Posterior vena cava (tissue), 2 donors: ENCODE measurements around the gene CPED1. TPM values are rescaled to one million over a fixed set of nuclear protein-coding genes. Genes with fewer than 3 reads are reported as not detected.
"Not testable (repeated sequence)": the region's sequence is repeated elsewhere in the genome, so short reads cannot be mapped to it uniquely, and the experiment has no call there.

Experiments used
- DNase-seq: peaks from one replicate; pipeline ENCODE4 v3.0.0-alpha.2; 2020; ENCODE audit warnings: low spot score
- intact Hi-C, 2 donors: fragments of 100-400 bp; cut with DNase I; formaldehyde crosslinking; loops; one replicate each; pipeline versions ENCODE4 v1.14.1 to v1.14.2; 2022 to 2023
- total RNA-seq, 2 donors: library from RNA; stranded (reverse); fragmentation: NEBNext Ultra II Directional; extraction: Animal tissue kit (Norgen Biotek cat#: 25700); gene quantifications; one replicate each; pipeline ENCODE4 v1.2.1, GENCODE V29; 2021
- donor health status: DM: yes; HTN: yes; CAD: no.
- donor health status: DM: yes; HTN: yes; CAD: no.

CPED1 gene
- total RNA-seq, 2 donors from 2014 or later = 99.6 to 120 TPM

DNA sequence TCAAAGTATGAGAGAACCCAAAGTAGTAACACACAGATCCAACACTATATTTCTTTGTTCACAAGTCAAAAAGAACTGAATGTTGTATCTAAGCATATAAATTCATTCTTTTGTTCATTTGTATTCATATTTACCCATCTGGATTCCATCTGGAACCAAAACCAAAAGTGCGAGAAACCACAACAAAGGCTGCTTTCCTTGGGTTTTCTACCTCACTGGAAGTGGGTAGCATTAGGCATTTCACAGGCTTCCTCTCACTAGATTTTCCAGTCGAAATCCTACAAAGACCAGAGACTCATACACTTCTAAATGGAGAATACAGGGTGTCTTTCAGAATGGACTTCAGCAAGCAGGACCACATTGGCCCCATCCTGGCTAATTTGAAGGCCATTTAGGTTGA, 230.5 kb downstream of the CPED1 start:
- intact Hi-C loops = no loop called here
- no peak for DNase-seq

- DNase-seq, intact Hi-C loops: not testable (repeated sequence)
Measured at GRCh38 chr7:121221108-121221507, 232.6 kb downstream of the CPED1 start.

DNA sequence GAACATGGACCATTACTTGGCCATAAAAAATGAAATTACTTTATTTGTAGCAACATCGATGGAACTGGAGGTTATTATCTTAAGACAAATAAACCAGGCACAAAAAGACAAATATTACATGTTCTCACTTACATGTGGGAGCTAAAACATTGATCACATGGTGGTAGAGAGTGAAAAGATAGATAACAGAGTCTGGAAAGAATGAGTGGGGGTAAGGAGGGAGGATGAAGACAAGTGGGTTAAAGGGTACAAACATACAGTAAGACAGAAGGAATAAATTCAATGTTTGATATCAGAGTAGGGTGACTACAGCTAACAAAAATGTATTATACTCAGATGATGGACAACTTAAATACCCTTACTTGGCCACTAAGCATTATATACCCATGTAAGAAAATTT, 240.3 kb downstream of the CPED1 start:
- no peak for DNase-seq
- intact Hi-C loops = no loop called here

DNA sequence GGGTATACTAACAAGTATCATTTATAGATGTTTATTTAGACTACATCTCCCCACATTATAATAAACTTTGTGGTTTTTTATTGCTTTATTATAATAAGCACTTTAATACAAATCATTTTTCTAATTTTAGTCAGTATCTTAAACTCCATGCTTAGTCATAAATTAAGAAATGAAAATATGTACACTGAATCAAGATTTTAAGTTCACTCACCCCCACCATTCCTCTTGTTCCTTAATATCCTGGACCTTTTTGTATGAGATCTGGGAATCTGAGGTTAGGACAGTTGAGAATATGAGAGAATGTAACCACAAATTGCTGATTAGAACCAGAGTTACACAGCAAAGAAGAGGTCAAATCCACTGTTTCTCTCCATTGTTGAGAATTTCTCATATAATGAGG, 246.7 kb downstream of the CPED1 start:
- DNase-seq = no peak
- intact Hi-C loops = no loop called here

GRCh38 chr7:121237601-121238000, 249.1 kb downstream of the CPED1 start:
- intact Hi-C loops = no loop called here
- DNase-seq = no peak

DNA sequence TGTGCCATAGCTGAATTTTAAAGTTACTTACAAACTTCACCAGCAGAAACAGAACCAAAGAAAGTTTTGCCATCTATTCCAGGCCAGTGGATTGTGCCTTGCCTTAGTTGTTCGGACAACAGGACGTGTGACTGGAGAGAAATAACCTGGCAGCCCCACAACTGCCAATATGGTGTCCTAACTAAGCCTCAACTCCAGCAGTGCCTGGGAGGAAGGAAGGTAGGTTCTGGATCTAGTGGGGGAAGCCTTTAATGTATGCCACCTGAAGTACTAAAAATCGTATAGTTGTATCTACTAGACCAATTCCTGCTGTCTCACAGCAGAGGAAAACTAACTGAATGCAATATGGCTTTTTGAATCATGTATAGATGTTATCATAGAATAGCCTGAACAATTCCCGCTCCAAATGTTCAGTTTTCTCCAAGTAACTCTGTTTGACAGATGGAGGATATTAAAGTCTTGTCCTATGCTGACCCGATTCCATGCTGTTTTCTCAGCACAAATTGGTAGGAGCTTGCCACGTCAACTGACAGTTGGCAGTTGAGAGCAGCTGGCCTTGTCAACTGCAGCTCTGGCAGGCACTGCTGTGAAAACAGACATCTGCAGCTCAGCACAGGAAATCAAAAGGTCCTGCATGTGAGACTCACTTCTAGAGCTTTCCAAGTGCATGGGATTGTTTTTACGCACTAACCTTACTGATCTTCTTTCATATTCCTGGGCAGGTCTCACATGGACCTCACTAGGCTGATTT, 255.8 kb downstream of the CPED1 start:
- intact Hi-C loops = no loop called here
- no peak for DNase-seq

DNA sequence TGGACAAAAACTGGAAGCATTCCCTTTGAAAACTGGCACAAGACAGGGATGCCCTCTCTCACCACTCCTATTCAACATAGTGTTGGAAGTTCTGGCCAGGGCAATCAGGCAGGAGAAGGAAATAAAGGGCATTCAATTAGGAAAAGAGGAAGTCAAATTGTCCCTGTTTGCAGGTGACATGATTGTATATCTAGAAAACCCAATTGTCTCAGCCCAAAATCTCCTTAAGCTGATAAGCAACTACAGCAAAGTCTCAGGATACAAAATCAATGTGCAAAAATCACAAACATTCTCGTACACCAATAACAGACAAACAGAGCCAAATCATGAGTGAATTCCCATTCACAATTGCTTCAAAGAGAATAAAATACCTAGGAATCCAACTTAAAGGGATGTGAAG, 262.9 kb downstream of the CPED1 start:
- intact Hi-C loops, DNase-seq: not testable (repeated sequence)

DNA sequence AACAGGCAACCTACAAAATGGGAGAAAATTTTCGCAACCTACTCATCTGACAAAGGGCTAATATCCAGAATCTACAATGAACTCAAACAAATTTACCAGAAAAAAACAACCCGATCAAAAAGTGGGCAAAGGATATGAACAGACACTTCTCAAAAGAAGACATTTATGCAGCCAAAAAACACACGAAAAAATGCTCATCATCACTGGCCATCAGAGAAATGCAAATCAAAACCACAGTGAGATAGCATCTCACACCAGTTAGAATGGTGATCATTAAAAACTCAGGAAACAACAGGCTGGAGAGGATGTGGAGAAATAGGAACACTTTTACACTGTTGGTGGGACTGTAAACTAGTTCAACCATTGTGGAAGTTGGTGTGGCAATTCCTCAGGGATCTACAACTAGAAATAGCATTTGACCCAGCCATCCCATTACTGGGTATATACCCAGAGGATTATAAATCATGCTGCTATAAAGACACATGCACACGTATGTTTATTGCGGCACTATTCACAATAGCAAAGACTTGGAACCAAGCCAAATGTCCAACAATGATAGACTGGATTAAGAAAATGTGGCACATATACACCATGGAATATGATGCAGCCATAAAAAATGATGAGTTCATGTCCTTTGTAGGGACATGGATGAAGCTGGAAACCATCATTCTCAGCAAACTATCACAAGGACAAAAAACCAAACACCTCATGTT, 264.2 kb downstream of the CPED1 start:
- DNase-seq, intact Hi-C loops: not testable (repeated sequence)

DNA sequence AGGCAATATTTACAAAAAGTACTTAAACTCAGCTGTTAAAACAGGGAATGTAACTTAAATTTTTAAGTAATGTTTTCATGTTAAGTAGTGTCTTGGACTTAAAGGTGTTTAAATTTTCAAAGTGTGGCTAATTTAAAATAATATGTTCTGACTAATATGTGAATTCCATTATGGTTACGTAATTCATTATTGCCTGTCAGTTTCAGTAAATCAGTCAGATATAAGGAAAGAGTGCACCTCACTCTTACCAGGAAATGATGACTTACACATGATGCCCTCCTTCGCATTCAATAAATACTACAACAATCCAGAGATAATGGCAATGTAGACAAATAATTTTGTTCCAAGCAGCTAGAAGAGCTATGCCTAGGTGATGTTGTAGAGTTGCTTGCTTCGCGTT, 271.3 kb downstream of the CPED1 start:
- intact Hi-C loops = no loop called here
- no peak for DNase-seq

GRCh38 chr7:121261207-121261884, 272.8 kb downstream of the CPED1 start:
- intact Hi-C loops = no loop called here
- no peak for DNase-seq

DNA sequence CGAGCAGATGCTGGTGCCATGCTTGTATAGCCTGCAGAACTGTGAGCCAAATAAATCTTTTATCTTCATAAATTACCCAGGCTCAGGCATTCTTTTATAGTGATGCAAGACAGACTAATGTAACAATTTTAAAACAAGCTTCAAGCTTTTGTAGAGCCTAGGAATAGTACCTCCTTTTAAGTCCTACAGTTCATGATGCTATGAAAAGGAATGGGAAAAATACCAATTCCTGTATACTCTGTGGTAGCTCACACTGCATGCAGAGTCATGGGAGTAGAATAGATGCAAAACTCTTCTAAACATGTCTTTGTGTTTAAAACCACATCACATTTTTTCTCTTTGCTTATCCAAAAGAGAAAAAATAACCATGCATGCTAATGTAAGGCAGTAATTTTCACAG, 273.7 kb downstream of the CPED1 start:
- no peak for DNase-seq
- intact Hi-C loops = no loop called here

DNA sequence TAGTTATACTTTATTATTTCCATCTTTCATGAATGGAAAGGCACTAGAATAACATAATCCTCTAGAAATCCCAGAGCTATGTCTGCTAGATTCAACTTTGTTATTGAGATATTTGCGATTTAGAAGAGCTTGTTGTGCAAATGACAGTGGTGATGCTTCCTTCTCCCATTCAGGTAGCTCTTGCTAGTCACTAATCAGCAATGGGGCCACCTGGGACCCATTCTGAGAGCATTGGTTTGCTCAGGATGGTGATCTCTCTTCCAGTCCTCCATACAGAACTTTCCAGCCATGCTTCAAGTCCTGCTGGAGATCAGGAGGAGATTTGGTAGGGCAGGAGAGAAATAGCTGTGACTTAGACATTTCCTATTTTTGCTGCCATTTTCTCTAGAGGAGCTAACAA, 274.5 kb downstream of the CPED1 start:
- no peak for DNase-seq
- intact Hi-C loops = no loop called here

DNA sequence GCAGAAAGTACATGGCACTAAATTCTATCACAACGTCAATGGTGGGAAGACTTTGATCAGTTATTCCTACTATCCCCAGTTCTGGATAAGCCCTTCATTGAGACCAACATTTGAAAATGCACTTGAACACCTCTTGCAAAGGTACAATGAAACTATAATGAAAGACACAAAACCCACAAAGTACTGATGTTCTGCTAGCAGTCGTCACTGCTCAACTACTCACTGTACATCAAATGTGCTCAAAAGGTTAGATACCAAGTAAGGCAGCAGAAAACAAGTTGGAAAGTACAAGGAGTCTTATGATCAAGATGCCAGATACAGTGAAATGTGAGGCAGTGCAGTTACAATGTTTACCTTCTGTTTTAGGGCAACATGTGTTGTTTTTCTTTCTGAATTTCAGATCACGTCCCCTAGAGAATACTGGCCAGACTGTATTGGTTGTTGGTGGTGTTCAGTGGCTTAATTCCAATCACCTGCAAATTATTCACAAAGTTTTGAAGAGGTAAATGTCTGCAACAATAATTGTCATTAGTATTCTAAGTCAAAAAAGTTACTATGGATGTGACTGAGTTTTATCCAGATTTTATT, 277.9 kb downstream of the CPED1 start:
- intact Hi-C loops = no loop called here
- no peak for DNase-seq

GRCh38 chr7:121267612-121268011, 279.1 kb downstream of the CPED1 start:
- DNase-seq = no peak
- intact Hi-C loops = no loop called here

- no peak for DNase-seq
- intact Hi-C loops = no loop called here
Measured at GRCh38 chr7:121269798-121270197, 281.3 kb downstream of the CPED1 start.

DNA sequence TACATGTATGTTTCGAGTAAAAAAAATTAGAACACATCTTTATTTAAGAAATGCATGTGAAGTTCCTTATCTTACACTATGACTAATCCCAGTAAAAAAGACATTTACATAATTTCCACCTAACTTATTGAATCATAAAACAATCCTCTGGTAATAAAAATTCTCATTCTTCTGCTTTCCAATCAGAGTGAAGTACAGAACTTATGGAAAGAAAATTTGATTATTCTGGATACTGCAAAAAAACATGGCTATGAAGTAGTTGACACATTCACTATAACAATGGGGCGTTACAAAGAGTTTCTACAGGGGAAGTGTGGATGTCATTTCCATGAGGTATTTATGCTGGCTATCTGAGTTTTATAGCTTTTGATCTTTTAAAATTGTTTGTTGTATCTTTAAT, 282.6 kb downstream of the CPED1 start:
- intact Hi-C loops = no loop called here
- no peak for DNase-seq

GRCh38 chr7:121271916-121272315, 283.4 kb downstream of the CPED1 start:
- intact Hi-C loops = no loop called here
- DNase-seq = no peak

- no peak for DNase-seq
- intact Hi-C loops = no loop called here
Measured at GRCh38 chr7:121272676-121273075, 284.2 kb downstream of the CPED1 start.

GRCh38 chr7:121273467-121274167, 285.1 kb downstream of the CPED1 start:
- DNase-seq = no peak
- intact Hi-C loops = no loop called here

DNA sequence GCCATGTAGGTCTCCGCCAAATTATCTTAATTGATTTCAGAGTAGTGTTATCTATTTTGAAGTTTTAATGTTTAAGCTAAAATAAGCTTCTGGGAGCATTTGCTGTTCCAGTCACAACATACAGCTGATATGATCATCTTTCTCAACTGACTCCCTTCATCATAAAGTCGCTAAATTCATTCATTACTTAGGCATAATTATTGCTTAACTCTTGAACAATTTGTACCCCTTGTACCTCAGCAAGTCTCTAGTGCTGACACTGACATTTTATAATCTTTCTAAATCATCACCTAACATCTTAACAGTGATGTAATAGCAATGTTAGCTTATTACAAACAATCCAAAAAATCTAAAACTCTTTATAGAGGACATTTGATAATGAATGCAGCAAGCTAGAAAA, 286.0 kb downstream of the CPED1 start:
- intact Hi-C loops = no loop called here
- no peak for DNase-seq
